ENCODE results near the gene GALNT9.
"Not testable (repeated sequence)": the region's sequence is repeated elsewhere in the genome, so short reads cannot be mapped to it uniquely, and the experiment has no call there.

GALNT9 gene

GRCh38 chr12:132358241-132359225 is 29.1 kb upstream of the GALNT9 start:
- DNase-seq (ENCODE audit: low read depth): not testable (repeated sequence)

- no peak for DNase-seq (ENCODE audit: low read depth)
These were observed 28.3 kb upstream of the GALNT9 start for GRCh38 chr12:132357623-132358186.

GRCh38 chr12:132356691-132357622 is 27.6 kb upstream of the GALNT9 start:
- DNase-seq (ENCODE audit: low read depth): peak; percentile 50

GRCh38 chr12:132355742-132356681 is 26.6 kb upstream of the GALNT9 start:
- no peak for DNase-seq (ENCODE audit: low read depth)

- no peak for DNase-seq (ENCODE audit: low read depth)
These were observed 25.7 kb upstream of the GALNT9 start for GRCh38 chr12:132354982-132355680.

GRCh38 chr12:132354211-132354981 is 25.0 kb upstream of the GALNT9 start:
- DNase-seq (ENCODE audit: low read depth): no peak

GRCh38 chr12:132353811-132354210 is 24.4 kb upstream of the GALNT9 start:
- no peak for DNase-seq (ENCODE audit: low read depth)

GRCh38 chr12:132352896-132353800 is 23.8 kb upstream of the GALNT9 start:
- no peak for DNase-seq (ENCODE audit: low read depth)

GRCh38 chr12:132351751-132352495 is 22.5 kb upstream of the GALNT9 start:
- no peak for DNase-seq (ENCODE audit: low read depth)

- no peak for DNase-seq (ENCODE audit: low read depth)
These were observed 20.2 kb upstream of the GALNT9 start for GRCh38 chr12:132349501-132350131.

GRCh38 chr12:132348176-132348575 is 18.8 kb upstream of the GALNT9 start:
- DNase-seq (ENCODE audit: low read depth): no peak

GRCh38 chr12:132347176-132347855 is 17.9 kb upstream of the GALNT9 start:
- DNase-seq (ENCODE audit: low read depth): no peak

- no peak for DNase-seq (ENCODE audit: low read depth)
These were observed 17.2 kb upstream of the GALNT9 start for GRCh38 chr12:132346471-132347175.

GRCh38 chr12:132345561-132346200 is 16.3 kb upstream of the GALNT9 start:
- DNase-seq (ENCODE audit: low read depth): no peak

- DNase-seq (ENCODE audit: low read depth): no peak
These were observed 15.7 kb upstream of the GALNT9 start for GRCh38 chr12:132345126-132345525.

- no peak for DNase-seq (ENCODE audit: low read depth)
These were observed 15.2 kb upstream of the GALNT9 start for GRCh38 chr12:132344601-132345000.

Data from HS-5 (cell line).